ENCODE measurements around the gene PARP4.

DNA sequence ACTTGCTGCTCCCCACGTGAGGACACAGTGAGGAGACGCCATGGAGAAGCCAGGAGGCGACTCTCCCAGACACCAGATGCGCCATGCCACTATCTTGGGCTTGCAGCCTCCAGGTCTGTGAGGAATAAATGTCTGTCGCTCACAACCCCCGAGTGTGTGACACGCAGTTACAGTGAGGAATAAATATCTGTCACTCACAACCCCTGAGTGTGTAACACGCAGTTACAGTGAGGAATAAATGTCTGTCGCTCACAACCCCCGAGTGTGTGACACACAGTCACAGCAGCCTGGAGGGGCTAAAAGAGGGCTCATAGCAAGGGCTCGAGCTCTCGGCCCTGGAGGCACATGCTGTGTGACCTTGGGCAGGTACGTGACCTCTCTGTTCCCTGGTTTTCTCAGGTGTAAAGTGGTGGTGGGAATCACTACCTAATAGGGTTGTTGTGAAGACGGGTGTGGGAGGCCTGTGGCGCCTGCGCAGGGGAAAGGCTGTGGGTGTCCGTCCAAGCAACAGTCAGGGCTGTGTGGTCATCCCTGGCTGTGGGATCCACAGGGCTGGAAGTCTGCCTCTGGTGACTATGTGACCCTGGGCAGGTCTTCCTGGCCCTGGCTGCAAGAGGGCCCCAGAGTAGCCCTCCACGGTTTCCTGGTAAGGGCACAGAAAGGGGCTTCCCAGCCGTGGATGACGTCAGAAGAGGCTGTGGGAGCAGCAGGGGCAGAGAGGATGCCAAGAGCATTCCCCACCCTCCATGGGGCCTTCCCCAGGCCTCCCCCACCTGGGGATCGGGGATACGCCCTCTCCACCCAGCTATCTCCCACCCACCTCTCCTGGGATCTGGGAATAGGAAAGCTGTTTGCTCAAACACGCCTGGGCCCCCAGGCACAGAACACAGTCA, 125.5 kb downstream of the PARP4 start:
- TF ChIP-seq, protein P1, sequence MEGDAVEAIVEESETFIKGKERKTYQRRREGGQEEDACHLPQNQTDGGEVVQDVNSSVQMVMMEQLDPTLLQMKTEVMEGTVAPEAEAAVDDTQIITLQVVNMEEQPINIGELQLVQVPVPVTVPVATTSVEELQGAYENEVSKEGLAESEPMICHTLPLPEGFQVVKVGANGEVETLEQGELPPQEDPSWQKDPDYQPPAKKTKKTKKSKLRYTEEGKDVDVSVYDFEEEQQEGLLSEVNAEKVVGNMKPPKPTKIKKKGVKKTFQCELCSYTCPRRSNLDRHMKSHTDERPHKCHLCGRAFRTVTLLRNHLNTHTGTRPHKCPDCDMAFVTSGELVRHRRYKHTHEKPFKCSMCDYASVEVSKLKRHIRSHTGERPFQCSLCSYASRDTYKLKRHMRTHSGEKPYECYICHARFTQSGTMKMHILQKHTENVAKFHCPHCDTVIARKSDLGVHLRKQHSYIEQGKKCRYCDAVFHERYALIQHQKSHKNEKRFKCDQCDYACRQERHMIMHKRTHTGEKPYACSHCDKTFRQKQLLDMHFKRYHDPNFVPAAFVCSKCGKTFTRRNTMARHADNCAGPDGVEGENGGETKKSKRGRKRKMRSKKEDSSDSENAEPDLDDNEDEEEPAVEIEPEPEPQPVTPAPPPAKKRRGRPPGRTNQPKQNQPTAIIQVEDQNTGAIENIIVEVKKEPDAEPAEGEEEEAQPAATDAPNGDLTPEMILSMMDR (IDR thresholded peaks at IDR 0.05), result no peak
- no peak for TF ChIP-seq EZH2 (IDR thresholded peaks at IDR 0.05; ENCODE audit: borderline replicate concordance, insufficient read depth, low read depth, low read length, poor library complexity, severe bottlenecking)
